KBM-7 (cell line): Measurements from ENCODE around the gene HSF5.
"Not testable (repeated sequence)": the region's sequence is repeated elsewhere in the genome, so short reads cannot be mapped to it uniquely, and the experiment has no call there.

ENCODE experiments used
- DNase-seq: peaks from one replicate; pipeline ENCODE4 v3.0.0-alpha.2; 2015
- in situ Hi-C: fragments of 300-500 bp; cut with MboI; formaldehyde crosslinking; loops from 2 replicates; pipeline ENCODE4 v1.14.3; 2020; ENCODE audit warnings: low sequenced_read_pairs, low pct_unique_long_range_greater_than_20kb, mixed read lengths

HSF5 gene

DNA sequence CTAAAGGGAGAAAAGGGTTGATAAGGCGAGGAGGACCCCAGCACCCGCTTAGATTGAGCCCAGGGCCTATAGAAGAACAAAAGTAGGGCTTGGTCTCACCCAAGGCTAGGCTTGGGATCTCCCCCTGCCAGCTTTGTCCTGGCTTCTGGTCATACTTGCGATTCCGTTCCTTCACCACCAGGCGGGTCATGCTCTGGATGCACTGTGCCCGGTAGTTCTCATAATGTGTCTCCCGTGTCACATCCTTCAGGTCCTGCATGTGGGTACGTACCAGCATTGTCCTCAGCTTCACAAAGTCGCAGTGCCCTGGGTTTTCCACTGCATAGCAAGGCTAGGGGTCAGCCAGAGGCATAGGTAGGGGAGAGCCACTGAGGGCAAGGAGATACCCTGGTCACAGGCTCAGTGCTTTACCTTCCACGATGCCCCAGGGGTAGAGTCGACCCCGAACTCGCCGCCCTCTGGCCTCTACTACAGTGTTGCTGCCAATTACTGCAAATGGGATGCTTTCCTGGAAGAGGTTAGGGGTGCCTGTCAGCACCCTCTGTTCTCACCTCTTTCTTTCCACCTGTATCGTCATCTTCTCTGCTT lies 32.7 kb upstream of the HSF5 start:
- in situ Hi-C loops = no loop called here
- DNase-seq = peak; percentile 61

DNA sequence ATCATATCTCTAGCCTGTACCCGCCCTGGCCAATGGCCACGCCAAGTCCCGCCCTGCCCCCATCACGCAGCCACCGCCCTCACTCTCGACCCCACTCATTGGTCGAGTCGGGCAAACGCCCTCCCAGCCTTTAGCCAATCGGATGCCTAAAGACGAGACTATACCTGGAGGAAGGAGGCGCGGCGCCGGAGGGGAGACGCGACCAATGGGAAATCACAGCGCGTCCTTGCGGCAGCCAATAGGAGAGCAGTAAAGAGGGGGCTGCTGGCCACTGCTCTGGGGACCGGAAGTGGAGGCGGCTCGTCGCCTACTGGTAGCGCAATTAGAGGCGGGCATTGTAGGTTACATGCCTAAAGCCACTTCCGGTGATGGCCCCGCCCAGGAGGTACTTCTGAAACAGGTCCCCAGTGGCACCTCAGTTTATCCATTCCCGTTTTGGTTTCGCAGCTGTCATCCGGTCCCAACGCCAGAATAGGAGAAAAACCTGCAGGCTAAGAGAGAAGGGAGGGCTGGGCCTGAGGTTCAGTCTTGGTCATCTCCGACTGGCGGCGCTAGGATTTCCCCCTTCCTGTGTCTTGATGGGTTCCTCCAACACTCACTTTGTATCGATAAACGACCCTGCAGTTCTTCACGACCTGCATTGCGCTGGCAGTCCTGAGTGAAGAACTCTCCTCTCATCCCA lies 29.9 kb upstream of the HSF5 start:
- in situ Hi-C loops = no loop called here
- DNase-seq = peak; percentile 100

DNA sequence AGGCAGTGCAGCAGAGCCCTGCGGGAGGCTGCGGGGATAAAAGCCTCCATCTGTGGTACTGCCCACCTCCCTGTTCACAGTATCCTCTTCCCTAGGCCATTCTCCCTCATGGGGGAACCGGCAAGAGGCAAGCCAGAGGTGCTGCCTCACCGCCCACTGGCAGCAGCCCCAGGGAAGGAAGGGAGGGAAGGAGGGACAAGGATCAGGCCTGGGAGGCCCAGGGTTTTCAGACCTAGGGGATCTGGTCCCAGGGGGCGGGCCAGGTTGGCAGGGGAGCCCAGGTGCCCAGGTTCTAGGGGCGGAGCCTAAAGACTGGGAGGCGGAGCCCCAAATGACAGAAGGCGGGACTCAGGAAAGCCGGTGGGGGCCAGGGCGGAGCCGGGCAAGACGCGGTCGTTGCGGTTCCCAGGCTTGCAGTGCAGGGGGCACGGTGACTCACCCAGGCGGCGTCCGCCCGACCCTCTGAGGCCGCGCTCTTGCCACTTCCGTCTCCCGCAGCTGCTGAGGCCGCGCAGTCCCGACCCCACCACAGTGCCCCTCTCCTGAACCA lies 29.2 kb upstream of the HSF5 start:
- in situ Hi-C loops = no loop called here
- DNase-seq = no peak

DNA sequence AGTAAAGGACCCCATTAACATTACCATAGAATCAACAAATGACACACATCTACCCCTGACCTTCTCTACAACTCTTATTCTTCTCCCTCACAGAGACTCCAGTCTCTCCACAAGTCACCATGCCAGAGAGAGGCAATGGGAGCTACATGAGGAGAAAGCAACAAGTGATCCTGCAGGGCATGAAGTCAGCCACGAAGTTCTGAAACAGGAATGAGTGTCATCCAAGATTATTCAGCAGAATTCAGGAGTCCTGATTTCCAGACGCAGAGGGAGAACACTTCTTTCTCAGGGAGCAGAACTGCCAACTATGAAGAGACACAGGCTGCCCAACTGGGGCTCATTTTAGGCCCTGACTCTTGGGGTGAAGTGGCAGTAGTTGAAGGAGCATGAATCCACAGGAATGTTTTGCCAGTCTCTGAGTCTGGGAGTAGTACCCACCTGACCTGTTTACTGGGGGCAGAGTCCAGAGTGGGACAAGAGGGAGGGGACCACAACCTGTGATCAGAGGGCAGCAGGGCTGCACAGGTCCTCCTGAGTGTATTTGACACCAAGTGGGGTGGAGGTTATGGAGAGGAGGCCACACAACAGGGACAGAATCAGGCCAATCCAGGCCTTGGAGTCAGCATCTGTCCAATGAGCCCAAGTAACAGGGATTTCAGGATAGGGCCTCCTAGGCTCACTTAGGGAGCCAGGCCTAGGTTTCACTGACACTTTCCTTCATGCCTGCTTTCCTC lies 28.6 kb upstream of the HSF5 start:
- DNase-seq = no peak
- in situ Hi-C loops = no loop called here

DNA sequence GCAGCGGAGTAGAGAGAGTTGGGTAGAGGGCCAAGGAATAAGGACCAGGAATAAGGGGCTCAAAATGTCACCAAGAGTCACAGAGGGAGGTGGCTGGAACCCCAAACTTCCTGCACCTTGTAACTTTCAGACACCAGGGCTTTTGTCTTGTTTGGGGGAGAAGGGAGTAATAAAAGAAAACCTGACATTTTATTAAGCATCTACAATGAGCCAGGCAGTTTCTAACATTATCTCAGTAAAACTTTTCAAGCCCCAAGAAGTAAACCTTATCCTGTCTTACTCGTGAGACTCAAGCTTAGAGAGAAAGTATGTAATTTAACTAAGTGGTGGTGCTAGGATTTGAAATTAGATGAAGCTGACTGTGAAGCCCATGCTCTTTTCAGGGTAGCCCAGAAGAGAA lies 27.1 kb upstream of the HSF5 start:
- in situ Hi-C loops = no loop called here
- no peak for DNase-seq

DNA sequence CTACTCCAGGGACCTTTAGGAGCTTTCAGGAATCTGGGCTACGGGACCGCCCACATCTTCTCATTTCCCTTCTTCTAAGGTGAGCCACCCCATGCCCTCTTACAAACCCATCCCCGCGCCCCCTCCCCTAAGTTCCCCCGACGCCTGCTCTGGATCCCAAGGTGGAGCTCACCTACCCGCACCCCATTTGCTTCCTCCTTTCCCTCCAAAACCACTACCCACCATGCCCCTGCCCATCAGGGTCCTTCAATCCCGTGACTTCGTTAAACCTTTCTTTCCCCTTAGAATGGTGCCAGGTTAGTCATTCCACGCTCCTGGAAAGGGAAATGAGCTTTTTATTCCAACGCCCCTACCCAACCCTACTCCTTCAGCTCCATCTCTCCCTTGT lies 26.6 kb upstream of the HSF5 start:
- no peak for DNase-seq
- in situ Hi-C loops = no loop called here

DNA sequence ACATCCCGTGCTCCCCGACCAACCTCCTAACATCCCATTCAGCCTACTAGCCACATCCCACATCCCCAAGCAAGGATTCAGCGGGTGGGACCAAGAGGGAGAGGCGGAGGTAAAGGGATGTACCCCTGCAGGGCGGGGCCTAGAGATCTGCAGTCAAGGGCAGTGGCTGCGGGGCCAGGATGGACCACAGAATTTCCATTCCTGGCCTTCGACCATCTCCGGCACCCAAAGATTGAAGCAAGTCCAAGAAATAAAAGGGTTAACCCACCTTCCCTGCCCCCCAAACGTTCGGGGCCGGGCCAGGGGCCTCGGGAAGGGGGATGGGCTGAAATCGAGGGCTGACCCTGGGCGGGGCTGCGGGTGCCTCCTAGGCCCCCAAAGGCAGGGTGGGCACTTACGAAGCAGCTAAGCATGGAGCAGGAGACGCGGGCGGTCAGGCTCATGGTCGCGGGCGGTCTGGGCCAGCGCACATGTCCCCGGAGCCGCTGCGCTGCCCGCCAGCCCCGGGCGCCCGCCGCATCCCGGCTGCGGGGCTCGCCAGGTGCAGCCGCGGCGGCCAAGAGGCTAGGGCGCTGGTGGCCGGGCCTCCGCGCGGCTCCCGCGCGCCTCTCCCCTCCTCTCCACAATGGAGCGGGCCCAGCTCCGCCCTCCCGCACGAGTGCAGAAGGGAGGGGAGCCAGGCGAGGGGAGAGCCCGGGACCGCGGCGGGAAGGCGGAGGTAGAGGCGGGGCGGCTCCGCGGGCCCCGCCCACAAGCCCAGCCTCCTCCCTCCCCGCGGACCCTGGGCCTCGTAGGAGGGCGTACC lies 26.0 kb upstream of the HSF5 start, which contains the start of gene MTMR4:
MTMR4 (minus strand) TSS at position 674 of the 805 bp plus-strand sequence; CDS start at position 443, 231 bp downstream.
- in situ Hi-C loops = no loop called here
- peak; percentile 79 for DNase-seq

DNA sequence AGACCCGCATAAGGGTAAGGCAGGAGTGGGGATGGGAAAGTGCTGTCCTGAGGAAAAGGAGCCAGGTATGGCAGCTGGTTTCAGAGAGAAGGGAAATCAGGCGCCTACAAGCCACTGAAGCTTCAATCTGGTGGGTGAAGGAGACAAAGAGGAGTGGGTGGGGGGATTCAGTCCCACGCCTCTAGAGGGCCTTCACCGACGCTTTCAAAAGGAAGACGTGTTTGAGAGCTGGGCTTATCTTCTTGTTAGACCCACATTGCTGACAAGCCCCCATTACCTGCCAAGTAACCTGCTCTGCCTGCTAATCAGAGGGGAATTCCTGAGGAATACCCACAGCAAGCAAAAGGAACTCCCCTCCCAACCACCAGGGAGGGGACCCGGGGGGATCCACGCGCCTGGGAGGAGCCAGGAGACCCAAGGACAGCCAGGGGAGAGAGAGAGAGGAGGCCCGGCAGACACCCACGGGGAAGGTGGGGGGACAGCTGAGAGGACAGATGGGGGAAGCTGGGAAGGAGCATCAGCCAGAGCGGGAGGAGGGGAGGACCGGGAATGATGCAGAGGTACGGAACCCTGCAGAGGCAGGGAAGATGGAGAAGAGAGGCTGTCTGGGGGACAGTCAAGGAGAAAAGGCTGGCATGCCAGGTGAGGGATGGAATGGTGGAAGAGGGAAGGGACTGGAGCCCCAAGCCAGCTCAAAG lies 25.2 kb upstream of the HSF5 start:
- DNase-seq = no peak
- in situ Hi-C loops = no loop called here

DNA sequence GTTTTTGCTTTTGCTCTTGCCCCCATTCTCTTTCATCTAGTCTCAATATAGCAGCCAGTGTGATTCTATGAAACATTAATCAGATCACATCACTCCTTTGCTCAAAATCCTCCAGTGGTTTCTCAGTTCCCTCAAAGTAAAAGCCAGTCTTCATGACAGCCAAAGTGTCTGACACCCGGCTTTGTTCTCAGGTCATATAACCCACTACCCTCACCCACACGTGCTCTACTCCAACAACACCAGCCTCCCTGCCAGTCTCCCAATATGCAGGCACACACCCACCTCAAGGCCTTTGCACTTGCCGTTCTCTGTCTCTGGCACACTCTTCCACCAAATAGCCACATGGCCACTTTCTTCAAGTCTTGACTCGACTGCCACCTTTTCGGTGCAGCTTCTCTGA lies 21.9 kb upstream of the HSF5 start:
- no peak for DNase-seq
- in situ Hi-C loops = no loop called here

DNA sequence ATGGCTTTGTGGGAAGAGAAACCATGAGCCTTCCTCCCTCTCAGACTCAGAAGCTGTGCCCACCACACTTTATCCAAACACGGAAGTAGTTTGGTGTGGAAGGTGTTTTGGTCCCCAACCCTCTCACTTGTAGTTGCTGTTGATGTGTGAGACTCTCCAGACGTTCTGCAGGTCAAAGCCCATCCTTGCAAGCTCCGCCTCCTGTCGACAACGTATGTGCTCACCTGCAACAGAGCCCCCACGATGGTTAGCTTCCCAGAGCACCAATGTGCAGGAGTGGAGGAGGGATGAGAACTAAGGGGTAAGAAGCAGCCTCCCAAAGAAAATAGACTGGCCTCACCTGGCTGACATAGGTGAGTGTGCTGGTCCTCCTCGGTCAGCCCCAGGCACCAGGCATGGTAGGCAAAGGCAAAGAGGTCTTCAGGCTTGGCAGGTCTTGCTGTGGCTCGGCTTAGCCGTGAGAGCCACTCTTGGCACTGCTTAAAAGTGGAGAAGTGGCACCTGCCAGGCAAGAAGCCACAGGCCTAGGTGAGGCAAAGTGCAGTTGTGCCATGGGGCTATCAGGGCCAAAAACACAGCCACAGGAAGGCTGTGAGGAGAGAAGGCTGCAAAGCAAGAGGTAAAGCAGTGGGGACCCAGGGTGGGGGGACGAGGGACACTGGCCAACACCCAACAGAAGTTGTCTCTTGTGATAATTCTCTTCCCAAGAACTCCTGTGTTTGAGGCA lies 20.3 kb upstream of the HSF5 start:
- no peak for DNase-seq
- in situ Hi-C loops = no loop called here

DNA sequence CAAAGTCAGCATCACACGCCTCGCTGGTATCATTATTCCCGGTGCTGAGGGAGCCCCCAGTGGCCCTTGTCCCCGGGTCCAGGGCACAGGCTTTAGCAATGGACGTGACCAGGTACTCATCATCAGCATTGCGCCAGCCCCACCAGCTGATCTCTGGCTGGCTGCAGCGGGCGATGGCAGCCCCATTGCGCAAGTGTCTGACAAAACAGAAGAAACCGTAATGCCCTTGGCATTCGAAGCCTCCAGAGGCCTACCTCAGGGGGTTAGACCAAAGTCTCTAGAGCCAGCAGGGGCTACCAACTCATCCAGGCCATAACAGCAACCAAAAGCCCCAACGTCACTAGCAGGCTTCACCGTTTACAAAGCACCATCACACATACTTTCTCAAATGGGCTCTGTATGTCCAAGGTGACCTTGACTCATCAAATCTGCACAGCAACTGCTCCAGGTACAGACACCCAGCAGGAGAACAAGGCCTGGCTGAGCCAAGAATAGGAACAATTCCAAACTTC lies 19.0 kb upstream of the HSF5 start:
- no peak for DNase-seq
- in situ Hi-C loops = no loop called here

DNA sequence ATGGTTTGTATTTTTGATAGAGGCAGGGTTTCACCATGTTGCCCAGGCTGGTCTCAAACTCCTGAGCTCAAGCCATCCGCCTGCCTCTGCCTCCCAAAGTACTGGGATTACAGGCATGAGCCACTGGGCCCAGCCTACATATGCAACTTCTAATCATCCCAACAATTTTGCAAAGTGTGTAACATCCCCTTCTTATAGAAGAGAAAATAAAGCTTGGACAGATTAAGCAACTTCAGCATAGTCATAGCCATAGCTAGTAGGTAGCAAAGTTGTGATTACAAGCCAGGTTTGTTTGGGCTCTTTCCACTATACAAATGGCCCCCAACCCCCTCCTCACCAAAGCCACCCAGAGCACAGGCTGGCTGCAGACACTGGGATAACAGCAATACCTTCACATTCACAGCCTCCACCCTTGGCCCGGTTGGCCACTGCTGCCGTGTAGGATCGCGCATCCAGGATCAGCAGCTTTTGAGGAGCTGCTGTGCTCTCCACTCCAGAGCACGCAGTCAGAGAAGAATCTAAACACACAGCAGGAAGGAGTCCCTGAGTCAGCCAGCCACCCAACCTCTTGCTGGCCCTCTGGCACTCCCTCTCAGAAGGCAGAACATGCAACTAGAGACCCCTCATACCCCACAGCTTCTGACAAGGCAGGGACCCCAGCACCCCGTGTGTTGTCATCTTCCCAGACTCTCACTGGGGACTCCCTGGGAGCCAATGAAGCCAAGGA lies 18.3 kb upstream of the HSF5 start:
- no peak for DNase-seq
- in situ Hi-C loops = no loop called here

DNA sequence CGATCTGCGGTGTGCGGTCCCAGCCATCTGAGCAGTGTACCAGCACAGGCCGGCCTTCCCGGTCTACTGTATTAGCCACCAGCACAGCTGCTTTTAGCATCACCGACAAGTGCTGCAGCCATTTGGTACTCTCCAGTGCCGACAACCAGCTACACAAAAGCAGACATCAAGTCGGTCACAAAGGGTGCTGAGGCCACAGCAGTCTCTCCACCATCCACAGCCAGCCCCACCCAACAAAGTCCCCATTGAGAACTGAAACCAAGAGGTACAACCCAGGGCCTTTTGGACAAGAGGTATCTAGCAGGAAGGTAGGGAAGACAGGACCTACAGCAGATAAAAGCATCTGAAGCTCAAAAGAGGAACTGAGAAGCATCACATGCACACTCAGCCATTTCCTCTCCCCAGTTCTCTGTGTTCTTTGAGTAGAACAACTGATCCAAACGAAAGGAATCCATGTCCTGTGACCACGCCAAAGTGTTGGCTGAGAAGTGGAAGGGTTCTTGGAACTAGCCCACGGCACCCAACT lies 16.7 kb upstream of the HSF5 start:
- peak; percentile 59 for DNase-seq
- in situ Hi-C loops = no loop called here

DNA sequence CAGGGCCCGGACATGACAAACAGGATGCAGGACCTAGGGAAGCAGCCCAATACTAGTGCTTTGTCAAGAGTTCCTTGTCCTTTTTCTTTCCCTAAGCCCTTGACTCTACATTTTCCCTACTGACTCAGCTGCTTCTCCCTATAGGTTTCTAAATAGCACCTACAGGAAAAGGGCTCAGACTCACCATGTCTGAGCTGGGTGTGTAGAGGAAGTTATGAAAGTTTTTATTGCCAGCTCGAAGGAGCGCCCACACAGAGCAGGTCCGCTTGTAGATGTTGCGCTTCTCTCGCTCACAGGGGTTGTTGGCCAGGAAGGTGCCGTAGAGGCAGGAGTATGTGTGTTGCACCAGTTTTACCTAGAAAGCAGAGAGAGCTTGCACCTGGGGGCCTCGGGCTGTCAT lies 15.7 kb upstream of the HSF5 start:
- in situ Hi-C loops = no loop called here
- peak; percentile 19 for DNase-seq

DNA sequence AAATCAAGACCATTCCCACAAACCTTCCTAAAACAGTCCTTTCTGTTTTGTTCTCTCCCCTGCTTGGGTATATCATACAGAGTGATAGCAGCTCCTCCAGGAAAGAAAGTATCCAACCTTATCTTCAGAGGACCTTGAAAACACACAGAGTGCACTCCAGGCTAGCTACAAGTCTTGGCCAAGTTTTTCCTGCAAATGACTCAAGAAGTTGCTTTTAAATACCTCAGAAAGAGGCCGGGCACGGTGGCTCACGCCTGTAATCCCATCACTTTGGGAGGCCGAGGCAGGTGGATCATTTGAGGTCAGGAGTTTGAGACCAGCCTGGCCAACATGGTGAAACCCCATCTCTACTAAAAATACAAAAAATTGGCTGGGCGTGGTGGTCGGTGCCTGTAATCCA lies 14.9 kb upstream of the HSF5 start:
- in situ Hi-C loops, DNase-seq: not testable (repeated sequence)

DNA sequence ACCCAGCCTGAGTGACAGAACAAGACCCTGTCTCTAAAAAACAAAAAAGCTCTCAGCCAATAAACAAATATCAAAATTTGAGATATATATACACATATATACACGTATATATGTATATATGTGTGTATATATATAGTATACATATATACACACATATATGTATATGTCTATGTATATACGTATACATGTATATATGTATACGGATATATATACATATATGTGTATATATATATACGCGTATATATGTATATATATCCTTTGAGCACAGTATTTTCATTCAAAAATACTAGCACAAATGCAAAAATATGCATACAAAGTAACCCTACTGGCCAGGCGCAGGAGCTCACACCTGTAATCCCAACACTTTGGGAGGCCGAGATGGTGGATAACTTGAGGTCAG lies 13.2 kb upstream of the HSF5 start:
- in situ Hi-C loops = no loop called here
- no peak for DNase-seq

DNA sequence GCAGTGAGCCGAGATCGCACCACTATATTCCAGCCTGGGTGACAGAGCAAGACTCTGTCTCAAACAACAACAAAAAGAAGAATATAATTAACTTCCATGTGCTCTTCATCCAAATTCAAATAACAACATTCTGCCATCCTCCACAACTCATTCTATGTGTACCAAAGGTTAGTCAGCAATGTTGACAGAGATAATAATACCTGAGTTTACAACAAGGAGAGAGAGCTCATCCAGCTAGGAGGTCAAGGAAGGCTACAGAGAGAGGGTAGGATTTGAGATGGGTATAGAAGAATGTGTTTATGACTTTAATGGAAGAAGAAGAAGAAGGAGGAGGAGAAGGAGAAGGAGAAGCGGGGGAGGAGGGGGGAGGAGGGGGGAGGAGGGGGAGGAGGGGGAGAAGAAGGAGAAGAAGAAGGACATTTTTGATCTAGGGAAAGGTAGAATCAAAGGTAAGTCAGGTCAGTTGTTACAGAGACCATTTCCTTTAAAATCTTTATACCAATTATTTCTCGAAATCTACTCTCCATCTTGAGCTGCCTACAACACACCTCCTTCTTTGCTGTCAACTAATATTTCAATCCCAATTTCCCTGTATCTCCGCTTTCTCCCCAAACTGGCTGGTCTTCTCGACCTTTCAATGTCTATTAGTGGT lies 10.1 kb upstream of the HSF5 start:
- in situ Hi-C loops = no loop called here
- no peak for DNase-seq
